ENCODE results near the gene MAP1S. TPM values are rescaled to one million over a fixed set of nuclear protein-coding genes. Genes with fewer than 3 reads are reported as not detected.

MAP1S gene
- total RNA-seq, 1 experiment from 2014 or later: 47.1 TPM

DNA sequence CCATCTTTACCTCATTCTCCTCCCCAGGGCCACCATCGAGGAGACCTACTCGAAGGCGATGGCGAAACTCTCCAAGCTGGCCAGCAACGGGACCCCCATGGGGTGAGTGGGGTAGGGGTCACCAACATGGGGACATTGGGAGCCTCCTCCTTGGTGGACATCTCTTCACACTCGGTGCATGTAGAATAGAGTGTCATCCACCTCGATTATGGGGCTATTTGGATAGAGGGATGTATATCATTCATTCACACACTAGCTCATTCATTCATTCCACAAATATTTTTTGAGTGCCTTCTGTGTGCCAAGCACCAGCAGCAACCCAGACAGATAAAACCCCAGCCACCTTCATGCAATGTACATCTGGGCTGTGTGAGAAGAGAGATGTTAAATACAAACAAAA, 45.1 kb downstream of the MAP1S start:
- H3K4me1 Mint-ChIP-seq (ENCODE audit: insufficient read depth, unreplicated experiment): peaks cover 14% of the 10 kb centered on the region
- H3K27me3 Mint-ChIP-seq (ENCODE audit: insufficient read depth, unreplicated experiment): no peaks in the 10 kb centered on the region
- ChIA-PET POLR2A (no interaction called here), CTCF (interaction anchor here (1.0 to 1.1 kb wide), 2 partner anchors 11 to 57 kb away, joined by 3 to 4 read pairs; no protein-coding TSS in a partner anchor)
- H3K9me3 Mint-ChIP-seq (ENCODE audit: unreplicated experiment): no peaks in the 10 kb centered on the region
- TF ChIP-seq, protein P1, sequence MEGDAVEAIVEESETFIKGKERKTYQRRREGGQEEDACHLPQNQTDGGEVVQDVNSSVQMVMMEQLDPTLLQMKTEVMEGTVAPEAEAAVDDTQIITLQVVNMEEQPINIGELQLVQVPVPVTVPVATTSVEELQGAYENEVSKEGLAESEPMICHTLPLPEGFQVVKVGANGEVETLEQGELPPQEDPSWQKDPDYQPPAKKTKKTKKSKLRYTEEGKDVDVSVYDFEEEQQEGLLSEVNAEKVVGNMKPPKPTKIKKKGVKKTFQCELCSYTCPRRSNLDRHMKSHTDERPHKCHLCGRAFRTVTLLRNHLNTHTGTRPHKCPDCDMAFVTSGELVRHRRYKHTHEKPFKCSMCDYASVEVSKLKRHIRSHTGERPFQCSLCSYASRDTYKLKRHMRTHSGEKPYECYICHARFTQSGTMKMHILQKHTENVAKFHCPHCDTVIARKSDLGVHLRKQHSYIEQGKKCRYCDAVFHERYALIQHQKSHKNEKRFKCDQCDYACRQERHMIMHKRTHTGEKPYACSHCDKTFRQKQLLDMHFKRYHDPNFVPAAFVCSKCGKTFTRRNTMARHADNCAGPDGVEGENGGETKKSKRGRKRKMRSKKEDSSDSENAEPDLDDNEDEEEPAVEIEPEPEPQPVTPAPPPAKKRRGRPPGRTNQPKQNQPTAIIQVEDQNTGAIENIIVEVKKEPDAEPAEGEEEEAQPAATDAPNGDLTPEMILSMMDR (IDR thresholded peaks at IDR 0.05; ENCODE audit: unreplicated experiment): no peak
- H3K36me3 Mint-ChIP-seq (ENCODE audit: insufficient read depth, unreplicated experiment): no peaks in the 10 kb centered on the region
- no peak overlapping the region for H3K4me3 Mint-ChIP-seq (ENCODE audit: unreplicated experiment)
- BruUV-seq (replicated peaks): no TSS peak
- H3K27ac Mint-ChIP-seq (ENCODE audit: low read depth, unreplicated experiment): peak overlapping the region; percentile 66
- DNase-seq (ENCODE audit: unreplicated experiment): no peak
- intact Hi-C loops (cut with micrococcal nuclease): loop anchor here (10.0 kb wide), 1 partner anchor 190 kb away; no protein-coding TSS in a partner anchor

DNA sequence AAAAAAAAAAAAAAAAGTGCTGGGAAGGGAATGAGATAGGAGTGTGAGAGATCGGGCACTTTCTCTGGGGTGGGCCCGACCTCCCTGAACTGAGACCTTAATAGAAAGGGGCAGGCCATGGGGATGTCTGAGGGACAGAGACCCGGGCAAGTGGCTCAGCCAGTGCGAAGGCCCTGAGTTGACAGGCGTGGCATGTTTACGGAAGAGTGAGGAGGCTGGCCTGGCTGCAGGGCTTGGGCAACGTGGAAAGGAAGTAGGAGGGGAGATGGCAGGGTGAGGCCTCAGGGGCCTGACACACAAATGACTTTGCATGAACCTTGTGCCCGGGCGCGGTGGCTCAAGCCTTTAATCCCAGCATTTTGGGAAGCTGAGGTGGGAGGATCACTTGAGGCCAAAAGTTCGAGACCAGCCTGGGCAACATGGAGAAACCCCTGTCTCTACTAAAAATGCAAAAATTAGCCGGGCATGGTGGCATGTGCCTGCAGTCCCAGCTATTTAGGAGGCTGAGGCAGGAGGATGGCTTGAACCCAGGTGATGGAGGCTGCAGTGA, 45.9 kb downstream of the MAP1S start:
- no peak overlapping the region for H3K4me3 Mint-ChIP-seq (ENCODE audit: unreplicated experiment)
- DNase-seq (ENCODE audit: unreplicated experiment): peak; percentile 88
- peaks cover 14% of the 10 kb centered on the region for H3K4me1 Mint-ChIP-seq (ENCODE audit: insufficient read depth, unreplicated experiment)
- CTCF ChIA-PET: interaction anchor here (1.0 to 2.5 kb wide), 2 partner anchors 10 kb away, joined by 4 to 25 read pairs; no protein-coding TSS in a partner anchor
- no TSS peak for BruUV-seq (replicated peaks)
- POLR2A ChIA-PET: no interaction called here
- no peaks in the 10 kb centered on the region for H3K27me3 Mint-ChIP-seq (ENCODE audit: insufficient read depth, unreplicated experiment)
- H3K9me3 Mint-ChIP-seq (ENCODE audit: unreplicated experiment): no peaks in the 10 kb centered on the region
- TF ChIP-seq, protein P1 (IDR thresholded peaks at IDR 0.05; ENCODE audit: unreplicated experiment): no peak
- no peaks in the 10 kb centered on the region for H3K36me3 Mint-ChIP-seq (ENCODE audit: insufficient read depth, unreplicated experiment)
- intact Hi-C loops (cut with micrococcal nuclease): loop anchor here (5.0 to 10.0 kb wide), 5 partner anchors 48 to 368 kb away; partner anchors contain the start of genes MAP1S and RPL18A
- H3K27ac Mint-ChIP-seq (ENCODE audit: low read depth, unreplicated experiment): peak overlapping the region; percentile 66

DNA sequence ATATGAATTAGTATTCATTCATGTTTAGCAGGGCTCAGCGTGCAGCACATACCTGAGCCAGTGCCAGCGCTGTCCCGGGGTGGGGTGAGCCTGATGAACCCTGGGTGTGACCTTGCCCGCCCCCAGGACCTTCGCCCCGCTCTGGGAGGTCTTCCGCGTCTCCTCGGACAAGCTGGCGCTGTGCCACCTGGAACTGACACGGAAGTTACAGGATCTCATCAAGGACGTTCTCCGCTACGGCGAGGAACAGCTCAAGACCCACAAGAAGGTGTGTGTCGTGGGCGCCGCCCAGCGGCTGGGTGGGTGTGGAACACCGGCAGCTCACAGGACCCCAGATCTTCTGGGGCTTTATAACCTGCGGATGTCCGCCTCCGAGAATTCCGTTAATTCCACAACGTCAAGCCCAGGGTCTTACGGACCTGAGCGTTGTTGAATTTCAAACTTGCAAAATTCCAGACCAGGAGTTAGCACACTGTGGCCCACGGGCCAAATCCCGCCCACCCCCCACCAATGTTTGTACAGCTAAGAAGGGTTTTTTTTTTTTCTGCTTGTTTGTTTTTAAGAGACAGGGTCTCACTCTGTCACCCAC, 47.4 kb downstream of the MAP1S start:
- Mint-ChIP-seq H3K36me3 (ENCODE audit: insufficient read depth, unreplicated experiment) (no peaks in the 10 kb centered on the region), H3K4me1 (ENCODE audit: insufficient read depth, unreplicated experiment) (peaks cover 14% of the 10 kb centered on the region), H3K9me3 (ENCODE audit: unreplicated experiment) (no peaks in the 10 kb centered on the region), H3K4me3 (ENCODE audit: unreplicated experiment) (peak overlapping the region; percentile 70), H3K27ac (ENCODE audit: low read depth, unreplicated experiment) (peak overlapping the region; percentile 50), H3K27me3 (ENCODE audit: insufficient read depth, unreplicated experiment) (no peaks in the 10 kb centered on the region)
- intact Hi-C loops (cut with micrococcal nuclease): loop anchor here (1.0 to 10.0 kb wide), 6 partner anchors 49 to 369 kb away; partner anchors contain the start of genes MAP1S and RPL18A
- CTCF ChIA-PET: interaction anchor here (0.6 to 2.5 kb wide), 43 partner anchors 8 to 517 kb away, joined by 3 to 25 read pairs (median 4); partner anchors contain the start of genes FCHO1, MVB12A, NXNL1 and PGLS
- peak; percentile 95 for DNase-seq (ENCODE audit: unreplicated experiment)
- no TSS peak for BruUV-seq (replicated peaks)
- POLR2A ChIA-PET: interaction anchor here (0.6 to 1.6 kb wide), 6 partner anchors 47 to 207 kb away, joined by 3 to 4 read pairs (median 3); partner anchors contain the start of genes CCDC124 and MAP1S
- TF ChIP-seq, protein P1 (IDR thresholded peaks at IDR 0.05; ENCODE audit: unreplicated experiment): peak; percentile 92

DNA sequence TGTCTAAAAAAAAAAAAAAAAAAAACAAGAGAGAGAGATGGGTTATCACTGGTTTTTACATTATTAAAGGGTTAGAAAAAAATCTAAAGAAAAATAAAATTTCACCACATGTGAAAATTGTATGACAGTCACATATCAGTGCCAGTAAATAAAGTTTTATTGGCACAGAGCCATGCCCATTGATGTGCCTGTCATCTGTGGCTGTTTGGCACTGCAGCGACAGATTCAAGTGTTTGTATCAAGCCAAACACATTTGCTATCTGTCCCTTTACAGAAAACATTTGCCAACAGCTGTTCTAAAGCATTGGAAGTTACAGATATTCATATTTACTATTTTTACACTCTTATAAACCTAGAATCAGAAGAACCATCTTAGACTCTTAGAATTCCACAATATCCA, 48.3 kb downstream of the MAP1S start:
- no peaks in the 10 kb centered on the region for H3K36me3 Mint-ChIP-seq (ENCODE audit: insufficient read depth, unreplicated experiment)
- DNase-seq (ENCODE audit: unreplicated experiment): no peak
- intact Hi-C loops (cut with micrococcal nuclease): loop anchor here (5.0 to 10.0 kb wide), 5 partner anchors 50 to 370 kb away; partner anchors contain the start of genes MAP1S and RPL18A
- ChIA-PET POLR2A (interaction anchor here (0.6 to 1.0 kb wide), 2 partner anchors 87 to 180 kb away, joined by 3 read pairs; no protein-coding TSS in a partner anchor), CTCF (interaction anchor here (0.6 to 2.5 kb wide), 18 partner anchors 7 to 325 kb away, joined by 3 to 25 read pairs (median 6); no protein-coding TSS in a partner anchor)
- no peak overlapping the region for H3K27ac Mint-ChIP-seq (ENCODE audit: low read depth, unreplicated experiment)
- H3K9me3 Mint-ChIP-seq (ENCODE audit: unreplicated experiment): no peaks in the 10 kb centered on the region
- H3K27me3 Mint-ChIP-seq (ENCODE audit: insufficient read depth, unreplicated experiment): no peaks in the 10 kb centered on the region
- BruUV-seq (replicated peaks): no TSS peak
- H3K4me1 Mint-ChIP-seq (ENCODE audit: insufficient read depth, unreplicated experiment): peaks cover 14% of the 10 kb centered on the region
- TF ChIP-seq, protein P1 (IDR thresholded peaks at IDR 0.05; ENCODE audit: unreplicated experiment): no peak
- no peak overlapping the region for H3K4me3 Mint-ChIP-seq (ENCODE audit: unreplicated experiment)

All from MCF 10A (cell line).